ENCODE results near the gene MTMR3.

GRCh38 chr22:29972121-29972520 lies 89.1 kb downstream of the MTMR3 start:
- TF ChIP-seq, protein P1, sequence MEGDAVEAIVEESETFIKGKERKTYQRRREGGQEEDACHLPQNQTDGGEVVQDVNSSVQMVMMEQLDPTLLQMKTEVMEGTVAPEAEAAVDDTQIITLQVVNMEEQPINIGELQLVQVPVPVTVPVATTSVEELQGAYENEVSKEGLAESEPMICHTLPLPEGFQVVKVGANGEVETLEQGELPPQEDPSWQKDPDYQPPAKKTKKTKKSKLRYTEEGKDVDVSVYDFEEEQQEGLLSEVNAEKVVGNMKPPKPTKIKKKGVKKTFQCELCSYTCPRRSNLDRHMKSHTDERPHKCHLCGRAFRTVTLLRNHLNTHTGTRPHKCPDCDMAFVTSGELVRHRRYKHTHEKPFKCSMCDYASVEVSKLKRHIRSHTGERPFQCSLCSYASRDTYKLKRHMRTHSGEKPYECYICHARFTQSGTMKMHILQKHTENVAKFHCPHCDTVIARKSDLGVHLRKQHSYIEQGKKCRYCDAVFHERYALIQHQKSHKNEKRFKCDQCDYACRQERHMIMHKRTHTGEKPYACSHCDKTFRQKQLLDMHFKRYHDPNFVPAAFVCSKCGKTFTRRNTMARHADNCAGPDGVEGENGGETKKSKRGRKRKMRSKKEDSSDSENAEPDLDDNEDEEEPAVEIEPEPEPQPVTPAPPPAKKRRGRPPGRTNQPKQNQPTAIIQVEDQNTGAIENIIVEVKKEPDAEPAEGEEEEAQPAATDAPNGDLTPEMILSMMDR (IDR thresholded peaks at IDR 0.05; ENCODE audit: low read depth, low read length, poor library complexity, severe bottlenecking): no peak
- TF ChIP-seq EZH2phosphoT487 (IDR thresholded peaks at IDR 0.05; ENCODE audit: borderline replicate concordance, low read length): no peak

Measured in DOHH2 (cell line).